GM19025 (cell line): ENCODE measurements around the gene ADAMTS12.

ENCODE experiments used
- ATAC-seq: cut with Tn5 transposase; IDR thresholded peaks from one replicate; pipeline ENCODE4 v1.9.1; 2021; ENCODE audit warnings: mild to moderate bottlenecking, low read depth, moderate library complexity; ENCODE audit not compliant: unreplicated experiment

ADAMTS12 gene, protein sequence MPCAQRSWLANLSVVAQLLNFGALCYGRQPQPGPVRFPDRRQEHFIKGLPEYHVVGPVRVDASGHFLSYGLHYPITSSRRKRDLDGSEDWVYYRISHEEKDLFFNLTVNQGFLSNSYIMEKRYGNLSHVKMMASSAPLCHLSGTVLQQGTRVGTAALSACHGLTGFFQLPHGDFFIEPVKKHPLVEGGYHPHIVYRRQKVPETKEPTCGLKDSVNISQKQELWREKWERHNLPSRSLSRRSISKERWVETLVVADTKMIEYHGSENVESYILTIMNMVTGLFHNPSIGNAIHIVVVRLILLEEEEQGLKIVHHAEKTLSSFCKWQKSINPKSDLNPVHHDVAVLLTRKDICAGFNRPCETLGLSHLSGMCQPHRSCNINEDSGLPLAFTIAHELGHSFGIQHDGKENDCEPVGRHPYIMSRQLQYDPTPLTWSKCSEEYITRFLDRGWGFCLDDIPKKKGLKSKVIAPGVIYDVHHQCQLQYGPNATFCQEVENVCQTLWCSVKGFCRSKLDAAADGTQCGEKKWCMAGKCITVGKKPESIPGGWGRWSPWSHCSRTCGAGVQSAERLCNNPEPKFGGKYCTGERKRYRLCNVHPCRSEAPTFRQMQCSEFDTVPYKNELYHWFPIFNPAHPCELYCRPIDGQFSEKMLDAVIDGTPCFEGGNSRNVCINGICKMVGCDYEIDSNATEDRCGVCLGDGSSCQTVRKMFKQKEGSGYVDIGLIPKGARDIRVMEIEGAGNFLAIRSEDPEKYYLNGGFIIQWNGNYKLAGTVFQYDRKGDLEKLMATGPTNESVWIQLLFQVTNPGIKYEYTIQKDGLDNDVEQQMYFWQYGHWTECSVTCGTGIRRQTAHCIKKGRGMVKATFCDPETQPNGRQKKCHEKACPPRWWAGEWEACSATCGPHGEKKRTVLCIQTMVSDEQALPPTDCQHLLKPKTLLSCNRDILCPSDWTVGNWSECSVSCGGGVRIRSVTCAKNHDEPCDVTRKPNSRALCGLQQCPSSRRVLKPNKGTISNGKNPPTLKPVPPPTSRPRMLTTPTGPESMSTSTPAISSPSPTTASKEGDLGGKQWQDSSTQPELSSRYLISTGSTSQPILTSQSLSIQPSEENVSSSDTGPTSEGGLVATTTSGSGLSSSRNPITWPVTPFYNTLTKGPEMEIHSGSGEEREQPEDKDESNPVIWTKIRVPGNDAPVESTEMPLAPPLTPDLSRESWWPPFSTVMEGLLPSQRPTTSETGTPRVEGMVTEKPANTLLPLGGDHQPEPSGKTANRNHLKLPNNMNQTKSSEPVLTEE (N-terminal part only)

GRCh38 chr5:33891788-33892619, at the start of gene ADAMTS12:
Gene ADAMTS12 (minus strand): TSS chr5:33891990. CDS start chr5:33891856, 134 bp downstream.
- no peak for ATAC-seq

DNA sequence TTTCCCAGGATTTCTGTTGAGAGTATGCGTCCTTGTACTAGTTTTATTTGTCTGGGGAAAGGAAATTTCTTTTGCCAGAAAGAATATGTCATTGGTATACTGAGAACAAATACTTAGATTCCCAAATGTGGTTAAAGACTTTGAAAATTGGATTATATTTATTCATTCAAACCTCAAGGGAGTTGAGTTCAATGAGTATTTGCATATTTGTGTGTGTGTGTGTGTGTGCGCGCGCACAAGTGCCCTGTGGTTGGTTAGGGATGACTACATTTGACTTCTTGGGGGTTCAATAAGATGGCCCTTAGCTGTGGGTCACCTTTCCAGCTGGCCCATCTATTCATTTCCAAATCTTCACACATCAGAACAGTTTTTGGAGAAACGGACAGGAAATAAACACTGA, 49.3 kb upstream of the ADAMTS12 start:
- ATAC-seq, result no peak

GRCh38 chr5:33939556-33940262, 47.9 kb upstream of the ADAMTS12 start:
- no peak for ATAC-seq

DNA sequence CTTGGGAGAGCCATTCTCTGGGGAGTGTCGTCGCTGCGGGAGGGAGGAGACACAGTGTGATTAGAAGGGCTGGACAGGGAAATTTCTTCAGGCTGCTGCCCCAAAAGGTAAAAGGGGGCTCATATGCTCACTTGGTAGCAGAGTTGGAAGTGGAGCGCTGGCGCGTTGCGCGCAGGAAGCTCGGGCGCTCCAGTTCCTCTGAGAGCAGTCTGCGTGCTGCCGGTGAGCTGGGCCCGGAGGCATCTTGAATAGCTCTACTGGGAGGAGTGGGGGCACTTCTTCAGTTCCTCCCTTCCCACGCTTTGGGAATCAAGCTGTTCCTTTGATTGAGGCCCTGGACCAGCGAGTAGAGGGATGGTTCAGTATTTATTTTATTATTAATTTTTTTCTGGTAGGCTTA, 47.1 kb upstream of the ADAMTS12 start:
- no peak for ATAC-seq

DNA sequence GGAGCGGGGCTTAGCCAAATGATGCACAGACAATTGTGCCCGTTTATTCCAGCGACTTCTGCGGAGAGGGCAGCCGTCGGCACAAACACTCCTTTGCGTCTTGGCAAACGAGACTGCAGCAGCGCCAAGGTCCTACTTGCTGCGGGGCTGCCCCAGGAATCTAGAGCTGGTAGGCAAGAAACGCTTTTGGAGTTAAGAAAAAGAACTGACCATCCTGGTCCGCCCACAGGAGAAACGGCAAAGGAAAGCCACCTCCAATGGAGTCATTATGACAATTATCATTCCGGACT, 46.7 kb upstream of the ADAMTS12 start:
- no peak for ATAC-seq

- no peak for ATAC-seq
These were observed 46.1 kb upstream of the ADAMTS12 start for GRCh38 chr5:33937707-33938506.

GRCh38 chr5:33937017-33937706, 45.4 kb upstream of the ADAMTS12 start:
- no peak for ATAC-seq

DNA sequence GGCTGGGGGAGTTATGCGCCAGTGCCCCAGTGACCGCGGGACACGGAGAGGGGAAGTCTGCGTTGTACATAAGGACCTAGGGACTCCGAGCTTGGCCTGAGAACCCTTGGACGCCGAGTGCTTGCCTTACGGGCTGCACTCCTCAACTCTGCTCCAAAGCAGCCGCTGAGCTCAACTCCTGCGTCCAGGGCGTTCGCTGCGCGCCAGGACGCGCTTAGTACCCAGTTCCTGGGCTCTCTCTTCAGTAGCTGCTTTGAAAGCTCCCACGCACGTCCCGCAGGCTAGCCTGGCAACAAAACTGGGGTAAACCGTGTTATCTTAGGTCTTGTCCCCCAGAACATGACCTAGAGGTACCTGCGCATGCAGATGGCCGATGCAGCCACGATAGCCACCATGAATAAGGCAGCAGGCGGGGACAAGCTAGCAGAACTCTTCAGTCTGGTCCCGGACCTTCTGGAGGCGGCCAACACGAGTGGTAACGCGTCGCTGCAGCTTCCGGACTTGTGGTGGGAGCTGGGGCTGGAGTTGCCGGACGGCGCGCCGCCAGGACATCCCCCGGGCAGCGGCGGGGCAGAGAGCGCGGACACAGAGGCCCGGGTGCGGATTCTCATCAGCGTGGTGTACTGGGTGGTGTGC, 44.7 kb upstream of the ADAMTS12 start, which contains the start of gene RXFP3:
Gene RXFP3 (plus strand): TSS at position 6 of the 636 bp plus-strand sequence. CDS start 355 bp downstream, at position 361.
- ATAC-seq, result no peak

DNA sequence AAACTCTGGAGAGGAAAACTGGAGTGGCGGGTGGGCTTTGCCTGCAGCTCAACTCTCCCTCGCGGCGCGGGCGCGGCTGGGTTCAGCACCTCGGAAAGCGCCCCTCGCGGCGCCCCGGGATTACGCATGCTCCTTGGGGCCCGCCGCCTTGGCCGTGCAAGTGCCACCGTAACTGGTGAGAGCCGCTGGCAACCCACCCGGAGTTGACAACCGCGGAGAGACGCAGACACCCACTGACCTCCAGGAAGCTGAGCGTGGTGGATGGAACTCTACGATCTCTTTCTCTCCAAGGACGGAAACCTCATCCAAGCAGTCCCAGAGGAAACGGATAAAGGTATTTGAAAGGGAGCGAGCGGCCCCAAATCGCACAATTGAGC, 44.2 kb upstream of the ADAMTS12 start:
- no peak for ATAC-seq

DNA sequence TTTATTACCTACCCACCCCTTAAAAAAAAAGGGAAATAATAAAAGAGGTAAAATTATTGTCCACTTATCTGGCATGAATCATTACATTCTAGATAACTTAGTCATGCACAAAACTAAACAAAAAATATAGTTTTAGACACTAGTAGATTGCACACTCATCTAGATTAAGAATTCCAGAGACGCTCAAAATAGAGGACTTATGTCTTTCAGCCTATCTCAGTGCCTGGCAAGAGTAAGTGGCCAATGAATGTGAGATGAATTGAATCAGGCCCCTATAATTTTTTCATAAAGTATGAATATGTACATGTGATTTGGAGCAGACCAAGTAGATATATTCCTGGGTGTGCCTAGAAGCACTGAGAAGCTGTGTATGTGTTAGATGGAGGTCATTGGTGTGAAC, 42.4 kb upstream of the ADAMTS12 start:
- ATAC-seq, result peak; percentile 17

DNA sequence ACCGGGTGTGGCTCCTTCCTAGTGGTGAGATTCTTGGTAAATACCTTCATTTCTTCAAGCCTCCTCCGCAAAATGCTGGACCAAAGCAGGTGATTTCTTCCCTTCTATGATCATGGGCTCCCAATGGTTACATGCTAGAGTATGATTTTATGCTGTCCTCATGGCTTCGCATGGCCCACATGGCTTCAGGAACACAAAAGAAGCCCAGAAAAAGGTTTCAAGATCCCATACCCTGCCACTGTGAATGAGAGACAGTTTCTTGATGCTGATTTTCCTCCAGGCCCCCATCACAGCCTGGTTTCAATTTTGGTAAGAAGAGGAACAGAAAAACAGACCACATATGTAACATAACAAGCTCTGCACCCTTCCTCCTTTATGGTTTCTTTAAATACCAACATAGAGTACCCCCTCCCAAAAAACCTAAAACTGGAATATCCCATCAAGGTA, 42.0 kb upstream of the ADAMTS12 start:
- peak; percentile 82 for ATAC-seq

DNA sequence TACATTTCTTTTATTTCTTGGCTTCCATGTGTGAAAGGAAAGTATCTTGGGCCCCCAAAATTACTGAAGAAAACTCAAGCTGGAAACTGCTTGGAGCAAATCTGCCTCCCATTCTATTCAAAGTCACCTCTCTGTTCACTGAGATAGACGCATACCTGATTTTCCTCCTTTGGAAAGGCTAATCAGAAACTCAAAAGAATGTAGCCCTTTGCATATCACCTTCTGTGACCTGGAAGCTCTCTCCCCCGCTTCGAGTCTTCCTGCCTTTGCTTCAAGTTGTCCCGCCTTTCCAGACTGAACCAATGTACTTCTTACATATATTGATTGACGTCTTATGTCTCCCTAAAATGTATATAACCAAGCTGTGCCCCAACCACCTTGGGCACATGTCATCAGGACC, 39.3 kb upstream of the ADAMTS12 start:
- no peak for ATAC-seq

- no peak for ATAC-seq
These were observed 38.3 kb upstream of the ADAMTS12 start for GRCh38 chr5:33929925-33930690.

- ATAC-seq, result no peak
These were observed 36.5 kb upstream of the ADAMTS12 start for GRCh38 chr5:33928283-33928682.

GRCh38 chr5:33927685-33928084, 35.9 kb upstream of the ADAMTS12 start:
- no peak for ATAC-seq

GRCh38 chr5:33925278-33925677, 33.5 kb upstream of the ADAMTS12 start:
- ATAC-seq, result no peak

GRCh38 chr5:33921002-33921401, 29.2 kb upstream of the ADAMTS12 start:
- no peak for ATAC-seq
